Measurements from ENCODE around the gene ATP5F1B. TPM values are rescaled to one million over a fixed set of nuclear protein-coding genes. Genes with fewer than 3 reads are reported as not detected.

ATP5F1B gene
- total RNA-seq, 1 donor from 2014 or later: 246 TPM

Other genes with a start within 250 kb of the ATP5F1B start
- gene TIMELESS, start 196.6 kb downstream of the ATP5F1B start, total RNA-seq: 4.4 TPM
- gene MIP, start 191.3 kb downstream of the ATP5F1B start, total RNA-seq: not detected
- gene SPRYD4, start 177.4 kb downstream of the ATP5F1B start, total RNA-seq: 2.9 TPM
- 0.98 TPM for gene GLS2, start 157.8 kb downstream of the ATP5F1B start, total RNA-seq
- gene RBMS2, start 124.2 kb downstream of the ATP5F1B start, total RNA-seq: 90.6 TPM
- gene BAZ2A, start 15.7 kb downstream of the ATP5F1B start, total RNA-seq: 148 TPM
- 157 TPM for gene PTGES3, start 42.3 kb upstream of the ATP5F1B start, total RNA-seq
- gene NACA, start 79.3 kb upstream of the ATP5F1B start, total RNA-seq: 690 TPM
- 6.4 TPM for gene PRIM1, start 106.3 kb upstream of the ATP5F1B start, total RNA-seq
- gene HSD17B6, start 117.3 kb upstream of the ATP5F1B start, total RNA-seq: 0.67 TPM